SU-DHL-6 (cell line): ENCODE data around the gene TDRD9.

Experiments
- CTCF ChIP-seq: fragments of 200-600 bp; sonication (generic); IDR thresholded peaks from one replicate; pipeline ENCODE4 v1.5.1; 2017; ENCODE audit warnings: antibody characterized with exemption, mild to moderate bottlenecking, low read length, moderate library complexity; ENCODE audit not compliant: insufficient read depth, poor library complexity, severe bottlenecking
- EZH2phosphoT487 ChIP-seq: fragments of 200-600 bp; sonication (generic), shearing (Covaris generic); conservative IDR thresholded peaks from 2 replicates; pipeline ENCODE4 v1.6.1; 2018; ENCODE audit warnings: mild to moderate bottlenecking, antibody characterized with exemption, low read length, moderate library complexity, mixed read lengths

GRCh38 chr14:104019806-104020205 lies 91.5 kb downstream of the TDRD9 start:
- no peak for TF ChIP-seq CTCF
- TF ChIP-seq EZH2phosphoT487 = no peak
